Ovary (tissue), 9 donors: ENCODE results near the gene FLT3LG. TPM values are rescaled to one million over a fixed set of nuclear protein-coding genes. Genes with fewer than 3 reads are reported as not detected.

ENCODE experiments used
- DNase-seq, 5 donors: peaks; one replicate each; pipeline ENCODE4 v3.0.0-alpha.2; 2019 to 2020
- H3K27ac ChIP-seq, 2 donors: fragments of 200-600 bp; one replicate each; pipeline versions ENCODE4 v1.5.1 to v1.8.0; 2019 to 2022
- H3K27me3 ChIP-seq: fragments of 200-600 bp; one replicate; pipeline ENCODE4 v1.8.0; 2022
- H3K36me3 ChIP-seq: fragments of 200-600 bp; sonication (generic); one replicate; pipeline ENCODE4 v1.5.1; 2019
- H3K4me1 ChIP-seq: one replicate; pipeline ENCODE4 v1.8.1; 2013; ENCODE audit warnings: mild to moderate bottlenecking, moderate library complexity; ENCODE audit not compliant: insufficient read depth
- H3K4me3 ChIP-seq: fragments of 200-600 bp; sonication (generic); one replicate; pipeline ENCODE4 v1.5.1; 2017
- H3K9me3 ChIP-seq, 2 donors: fragments of 200-600 bp in 1 of 2; sonication (generic) in 1 of 2; one replicate each; pipeline versions ENCODE4 v1.5.1 to v1.8.1; 2013 to 2019; ENCODE audit warnings: mild to moderate bottlenecking in 1 of 2, moderate library complexity in 1 of 2
- CTCF ChIP-seq, 3 donors: fragments of 450-650 bp in 2 of 3; fragments of 200-600 bp in 1 of 3; IDR thresholded peaks; one replicate each; pipeline versions ENCODE4 v1.5.1 to v1.8.0; 2016 to 2022; ENCODE audit warnings: antibody characterized with exemption in 3 of 3, mild to moderate bottlenecking in 1 of 3
- EP300 ChIP-seq: sonication (generic); formaldehyde crosslinking; IDR thresholded peaks from one replicate; pipeline ENCODE4 v1.6.1; 2017; ENCODE audit warnings: antibody characterized with exemption
- POLR2A ChIP-seq: fragments of 450-650 bp; IDR thresholded peaks from one replicate; pipeline ENCODE4 v1.6.1; 2017; ENCODE audit warnings: antibody characterized with exemption, mild to moderate bottlenecking, moderate library complexity
- WGBS, 3 donors: extraction: QIAGEN DNeasy Blood & Tissue Kit in 1 of 3; methylation state at CpG; one replicate each; pipeline versions ENCODE4 v1.1.5 to v1.1.7; 2013 to 2017; 5-methylcytosine and 5-hydroxymethylcytosine counted together
- intact Hi-C, 4 donors: fragments of 100-400 bp; cut with DNase I; formaldehyde crosslinking; loops; one replicate each; pipeline versions ENCODE4 v1.11.0 to v1.15.1; 2022 to 2023
- polyA plus RNA-seq, 2 donors: library from polyadenylated mRNA; stranded (reverse); fragments of 200-250 nt in 1 of 2; fragments of 350-450 nt in 1 of 2; fragmentation: Illumina TruSeq in 1 of 2; extraction: RNeasy Lipid Tissue Mini Kit (QIAGEN cat#74804) in 1 of 2; gene quantifications; one replicate each; pipeline ENCODE4 v1.2.3, GENCODE V29; 2013 to 2014
- total RNA-seq, 7 donors: library from RNA; depleted of rRNA in 2 of 7; stranded (reverse); fragments of >200 nt in 2 of 7; fragmentation: NEBNext Ultra II Directional in 3 of 7; extraction: Animal tissue kit (Norgen Biotek cat#: 25700) in 3 of 7; gene quantifications; one replicate each; pipeline versions ENCODE4 v1.1.0 to v1.2.4, GENCODE V29; 2016 to 2023
- donor health status: DM: no; HTN: no; CAD: no; lungs with moderate emphysema.
- donor health status: DM: no; HTN: no; CAD: no.
- donor health status: Bipolar disorder and iron deficiency.
- donor health status: DM: yes; HTN: yes; CAD: no.
- donor health status: DM: no; HTN: no; CAD: no.
- donor health status: DM: yes; HTN: yes; CAD: no.

Gene FLT3LG
- total and polyA plus RNA-seq, 9 donors, result 3.9 to 15.3 (median 12.2) TPM

- intact Hi-C loops, result no loop called here
- H3K36me3 ChIP-seq, result no peaks in the 10 kb centered on the region
- no peaks in the 10 kb centered on the region for H3K9me3 ChIP-seq
- H3K4me1 ChIP-seq, result peaks cover 9% of the 10 kb centered on the region
- DNase-seq, result peak in 2 of 5 donors; percentile 31 to 45
- no peak for TF ChIP-seq EP300
- no peak for TF ChIP-seq POLR2A
- no peak for TF ChIP-seq CTCF (IDR thresholded peaks at IDR 0.05)
- H3K27ac ChIP-seq, result no peak overlapping the region
- no peak overlapping the region for H3K4me3 ChIP-seq
- H3K27me3 ChIP-seq, result no peaks in the 10 kb centered on the region
- 61 to 65% (median 62%) methylated on average over 17 of the region's 17 CpGs for WGBS, 3 donors
These were observed 17.2 kb downstream of the FLT3LG start for GRCh38 chr19:49491030-49491803.

- no peak overlapping the region for H3K4me3 ChIP-seq
- DNase-seq, result no peak
- H3K36me3 ChIP-seq, result no peaks in the 10 kb centered on the region
- H3K9me3 ChIP-seq, result no peaks in the 10 kb centered on the region
- intact Hi-C loops, result no loop called here
- peaks cover 9% of the 10 kb centered on the region for H3K4me1 ChIP-seq
- TF ChIP-seq EP300, result no peak
- TF ChIP-seq CTCF (IDR thresholded peaks at IDR 0.05), result no peak
- TF ChIP-seq POLR2A, result no peak
- H3K27ac ChIP-seq, result no peak overlapping the region
- 44 to 55% (median 45%) methylated on average over 7 of the region's 7 CpGs for WGBS, 3 donors
- no peaks in the 10 kb centered on the region for H3K27me3 ChIP-seq
These were observed 18.0 kb downstream of the FLT3LG start for GRCh38 chr19:49491804-49492572.

- TF ChIP-seq CTCF (IDR thresholded peaks at IDR 0.05) (no peak), POLR2A (no peak), EP300 (no peak)
- no peak overlapping the region for H3K4me3 ChIP-seq
- H3K27me3 ChIP-seq, result no peaks in the 10 kb centered on the region
- no peaks in the 10 kb centered on the region for H3K9me3 ChIP-seq
- intact Hi-C loops, result no loop called here
- H3K36me3 ChIP-seq, result no peaks in the 10 kb centered on the region
- 43 to 55% (median 46%) methylated on average over 12 of the region's 12 CpGs for WGBS, 3 donors
- peaks cover 15% of the 10 kb centered on the region for H3K4me1 ChIP-seq
- H3K27ac ChIP-seq, result no peak overlapping the region
- DNase-seq, result no peak
These were observed 18.8 kb downstream of the FLT3LG start for GRCh38 chr19:49492573-49493405.

- Histone ChIP-seq H3K4me1 (peaks cover 8% of the 10 kb centered on the region), H3K9me3 (no peaks in the 10 kb centered on the region), H3K4me3 (peak overlapping the region; percentile 72), H3K27me3 (no peaks in the 10 kb centered on the region), H3K36me3 (no peaks in the 10 kb centered on the region), H3K27ac (peak overlapping the region; percentile 87 to 89)
- intact Hi-C loops, result loop anchor here in 1 of 4 donors (5.0 kb wide), 1 partner anchor 181 kb away; the partner anchor contains the start of gene PRMT1
- no peak for TF ChIP-seq EP300
- peak in 1 of 3 donors; percentile 3 for TF ChIP-seq CTCF (IDR thresholded peaks at IDR 0.05)
- no peak for DNase-seq
- WGBS, 3 donors, result 0 to 1% (median 0%) methylated on average over 11 of the region's 11 CpGs
These were observed 22.6 kb downstream of the FLT3LG start for GRCh38 chr19:49496574-49497008.
